B cell (primary cell): ENCODE data around the gene WNT3A. TPM values are rescaled to one million over a fixed set of nuclear protein-coding genes. Genes with fewer than 3 reads are reported as not detected.
A peak's percentile ranks its signal among the peaks of the same experiment; 100 is the strongest.

Source experiments
- ATAC-seq: fragments of 200-7000 bp; cut with Tn5 transposase; one replicate; pipeline ENCODE4 v1.10.0; 2021; ENCODE audit warnings: low read depth, mild to moderate bottlenecking, moderate number of reproducible peaks, moderate library complexity
- CTCF ChIA-PET: fragments of 350-600 bp; sonication (Branson Sonifier 250); formaldehyde crosslinking; loops from one replicate; lab custom pipeline; 2021; ENCODE audit warnings: antibody characterized with exemption, inconsistent platforms; lab: Charles Lee
- POLR2A ChIA-PET: fragments of 350-600 bp; sonication (Branson Sonifier 250); formaldehyde crosslinking; loops from one replicate; lab custom pipeline; 2021; ENCODE audit warnings: antibody characterized with exemption; lab: Charles Lee
- DNase-seq: peaks from one replicate; pipeline ENCODE4 v3.0.0; 2013
- H2AFZ ChIP-seq: 2 replicates; pipeline ENCODE4 v1.6.1; 2012; ENCODE audit warnings: mild to moderate bottlenecking, low read depth, low read length; ENCODE audit not compliant: insufficient read depth, poor library complexity, severe bottlenecking
- H3K27ac ChIP-seq, 2 donors: 1 replicate in 1 of 2; 2 replicates in 1 of 2; pipeline ENCODE4 v1.5.1; 2012 to 2013; ENCODE audit warnings: low read length in 2 of 2, mild to moderate bottlenecking in 2 of 2, moderate library complexity in 1 of 2
- H3K27me3 ChIP-seq, 4 experiments: fragments of 200-600 bp in 1 of 4; sonication (generic) in 1 of 4; replicated peaks in 1 of 4; 1 replicate in 2 of 4; 2 replicates in 2 of 4; pipeline versions ENCODE4 v1.6.1 to v1.7.0; 2013 to 2016; ENCODE audit warnings: low read length in 3 of 4, mild to moderate bottlenecking in 2 of 4, mixed read lengths in 1 of 4, moderate library complexity in 1 of 4; ENCODE audit not compliant: insufficient read depth in 4 of 4, control insufficient read depth in 3 of 4; ENCODE audit errors: control extremely low read depth in 1 of 4
- H3K36me3 ChIP-seq, 2 experiments: replicated peaks in 1 of 2; 1 replicate in 1 of 2; 2 replicates in 1 of 2; pipeline versions ENCODE4 v1.6.1 to v1.7.1; 2013; ENCODE audit warnings: low read length in 1 of 2; ENCODE audit not compliant: insufficient read depth in 2 of 2, control insufficient read depth in 1 of 2; ENCODE audit errors: control extremely low read depth in 1 of 2, extremely low read depth in 1 of 2
- H3K4me1 ChIP-seq, 2 donors: fragments of 200-600 bp in 1 of 2; sonication (generic) in 1 of 2; 1 replicate in 1 of 2; 2 replicates in 1 of 2; pipeline versions ENCODE4 v1.5.1 to v1.6.1; 2013 to 2017; ENCODE audit warnings: low read length in 2 of 2; ENCODE audit not compliant: control insufficient read depth in 2 of 2, insufficient read depth in 2 of 2
- H3K4me2 ChIP-seq: replicated peaks from 2 replicates; pipeline ENCODE3; 2012; ENCODE audit warnings: mild to moderate bottlenecking, low read depth, low read length; ENCODE audit not compliant: poor library complexity, severe bottlenecking
- H3K4me3 ChIP-seq, 5 experiments: fragments of 200-600 bp in 1 of 5; sonication (generic) in 1 of 5; 1 replicate in 3 of 5; 2 replicates in 2 of 5; pipeline versions ENCODE4 v1.5.1 to v1.7.0; 2011 to 2016; ENCODE audit warnings: low read length in 4 of 5, mild to moderate bottlenecking in 4 of 5, low read depth in 2 of 5, control low read depth in 1 of 5, moderate library complexity in 1 of 5; ENCODE audit not compliant: insufficient read depth in 1 of 5; ENCODE audit errors: control extremely low read depth in 1 of 5, extremely low read depth in 1 of 5
- H3K79me2 ChIP-seq: fragments of 200-600 bp; sonication (generic); one replicate; pipeline ENCODE4 v1.6.0; 2016; ENCODE audit warnings: low read length; ENCODE audit not compliant: control insufficient read depth, insufficient read depth
- H3K9ac ChIP-seq: fragments of 200-600 bp; sonication (generic); 2 replicates; pipeline ENCODE4 v1.6.1; 2017; ENCODE audit warnings: mild to moderate bottlenecking, low read length, moderate library complexity
- H3K9me3 ChIP-seq, 3 donors: one replicate each; pipeline versions ENCODE4 v1.6.1 to v1.7.1; 2013; ENCODE audit warnings: low read length in 2 of 3; ENCODE audit not compliant: control insufficient read depth in 2 of 3, insufficient read depth in 1 of 3; ENCODE audit errors: control extremely low read depth in 1 of 3
- H4K20me1 ChIP-seq: 2 replicates; pipeline ENCODE4 v1.6.0; 2012; ENCODE audit warnings: mild to moderate bottlenecking, low read length; ENCODE audit not compliant: insufficient read depth, control insufficient read depth, poor library complexity, severe bottlenecking
- H3K27ac Mint-ChIP-seq: one replicate; pipeline ENCODE4 v1.8.0; 2021; ENCODE audit warnings: mixed read lengths
- H3K27me3 Mint-ChIP-seq: one replicate; pipeline ENCODE4 v1.8.0; 2021; ENCODE audit warnings: mixed read lengths
- H3K4me1 Mint-ChIP-seq: one replicate; pipeline ENCODE4 v1.8.0; 2021; ENCODE audit warnings: mixed read lengths
- H3K4me3 Mint-ChIP-seq: one replicate; pipeline ENCODE4 v1.8.0; 2021; ENCODE audit warnings: mixed read lengths
- H3K9me3 Mint-ChIP-seq: one replicate; pipeline ENCODE4 v1.8.0; 2022; ENCODE audit warnings: mixed read lengths; ENCODE audit not compliant: insufficient read depth
- EZH2 ChIP-seq: IDR thresholded peaks from 2 replicates; pipeline ENCODE4 v1.6.1; 2012; ENCODE audit warnings: borderline replicate concordance, low read depth, mild to moderate bottlenecking, moderate library complexity, low read length; ENCODE audit not compliant: insufficient read depth, poor library complexity, severe bottlenecking
- WGBS: methylation state at CpG from one replicate; pipeline ENCODE4 v1.1.5; 2013; ENCODE audit warnings: missing lambda C conversion rate; ENCODE audit not compliant: insufficient coverage; 5-methylcytosine and 5-hydroxymethylcytosine counted together
- intact Hi-C: fragments of 100-400 bp; cut with micrococcal nuclease; formaldehyde crosslinking; loops from one replicate; pipeline ENCODE4 v1.10.0; 2022
- polyA plus RNA-seq: library from polyadenylated mRNA; depleted of rRNA; stranded (reverse); fragments of >200 nt; gene quantifications from 2 replicates; pipeline ENCODE4 v1.2.3, GENCODE V29; 2012
- total RNA-seq, 2 donors: library from RNA; stranded (reverse); fragments of 120-200 nt in 1 of 2; gene quantifications; 1 replicate in 1 of 2; 2 replicates in 1 of 2; pipeline versions ENCODE4 v1.2.3 to v1.2.4, GENCODE V29; 2013 to 2022
- TF ChIP-seq, protein P1 (sequence below): fragments of 200-600 bp; IDR thresholded peaks from one replicate; pipeline ENCODE4 v1.8.0; 2022; ENCODE audit warnings: antibody characterized with exemption, mild to moderate bottlenecking

Gene WNT3A
- total and polyA plus RNA-seq, 2 donors (not counting 1 experiment from before 2014, with no cell fraction given): 0.03 TPM; not detected in 1

DNA sequence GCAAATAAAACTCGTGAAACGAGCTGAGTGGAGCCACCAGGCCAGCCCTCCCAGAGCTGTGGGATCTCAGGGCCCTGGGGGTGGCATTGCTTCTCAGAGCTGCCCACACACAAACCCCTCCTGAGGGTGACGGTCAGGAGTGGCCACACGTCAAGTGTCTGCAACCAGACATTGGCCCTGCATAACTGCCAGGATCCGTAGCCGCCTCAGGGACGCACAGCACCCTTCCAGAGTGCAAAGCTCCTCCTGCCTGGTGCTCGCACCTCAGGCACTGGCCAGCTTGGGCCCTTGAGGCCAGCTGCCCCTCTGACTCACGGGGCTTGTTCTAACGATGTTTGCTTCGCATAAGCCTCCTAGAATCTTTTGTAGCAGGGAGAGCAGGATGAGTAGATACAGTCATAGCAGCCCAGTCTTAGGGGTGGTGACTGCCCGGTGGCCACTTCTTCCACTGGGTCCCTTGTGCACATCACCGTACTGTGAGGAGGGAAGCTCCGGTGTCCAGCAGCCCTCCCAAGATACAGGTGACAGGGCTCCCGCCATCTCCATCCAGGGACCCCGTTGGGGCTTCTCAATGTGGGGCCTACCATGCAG is 5.0 kb downstream of the WNT3A start:
- intact Hi-C loops: no loop called here

DNA sequence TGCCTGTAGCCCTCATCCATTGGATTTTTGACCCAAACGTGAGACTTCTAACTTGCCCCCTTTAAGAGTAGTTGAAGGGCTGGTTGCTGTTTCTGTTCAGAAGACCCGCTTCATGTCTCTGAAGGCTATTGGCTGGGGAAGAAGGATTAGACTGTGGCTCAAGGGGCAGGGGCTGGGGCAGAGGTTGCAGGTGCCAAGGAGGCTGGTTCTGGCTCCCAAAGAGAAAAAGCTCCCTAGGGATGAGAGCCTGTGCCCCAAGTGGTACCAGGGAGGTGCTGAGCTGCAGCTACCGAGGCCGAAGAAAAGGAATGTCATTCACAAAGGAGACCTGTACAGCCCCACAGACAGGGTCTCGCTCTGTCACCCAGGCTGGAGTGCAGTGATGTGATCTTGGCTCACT is 5.8 kb downstream of the WNT3A start:
- Histone ChIP-seq H2AFZ (no peak overlapping the region), H3K4me1 (peaks cover 29 to 30% of the 10 kb centered on the region in 2 donors), H4K20me1 (no peaks in the 10 kb centered on the region), H3K9ac (no peak overlapping the region), H3K4me3 (no peak overlapping the region), H3K79me2 (no peaks in the 10 kb centered on the region), H3K27ac (no peak overlapping the region), H3K4me2 (no peak overlapping the region), H3K36me3 (no peaks in the 10 kb centered on the region), H3K27me3 (peaks cover 0 to 26% (median 4%) of the 10 kb centered on the region in 4 experiments), H3K9me3 (peaks cover 0 to 8% (median 0%) of the 10 kb centered on the region in 3 donors)
- no peak for ATAC-seq
- TF ChIP-seq, protein P1, sequence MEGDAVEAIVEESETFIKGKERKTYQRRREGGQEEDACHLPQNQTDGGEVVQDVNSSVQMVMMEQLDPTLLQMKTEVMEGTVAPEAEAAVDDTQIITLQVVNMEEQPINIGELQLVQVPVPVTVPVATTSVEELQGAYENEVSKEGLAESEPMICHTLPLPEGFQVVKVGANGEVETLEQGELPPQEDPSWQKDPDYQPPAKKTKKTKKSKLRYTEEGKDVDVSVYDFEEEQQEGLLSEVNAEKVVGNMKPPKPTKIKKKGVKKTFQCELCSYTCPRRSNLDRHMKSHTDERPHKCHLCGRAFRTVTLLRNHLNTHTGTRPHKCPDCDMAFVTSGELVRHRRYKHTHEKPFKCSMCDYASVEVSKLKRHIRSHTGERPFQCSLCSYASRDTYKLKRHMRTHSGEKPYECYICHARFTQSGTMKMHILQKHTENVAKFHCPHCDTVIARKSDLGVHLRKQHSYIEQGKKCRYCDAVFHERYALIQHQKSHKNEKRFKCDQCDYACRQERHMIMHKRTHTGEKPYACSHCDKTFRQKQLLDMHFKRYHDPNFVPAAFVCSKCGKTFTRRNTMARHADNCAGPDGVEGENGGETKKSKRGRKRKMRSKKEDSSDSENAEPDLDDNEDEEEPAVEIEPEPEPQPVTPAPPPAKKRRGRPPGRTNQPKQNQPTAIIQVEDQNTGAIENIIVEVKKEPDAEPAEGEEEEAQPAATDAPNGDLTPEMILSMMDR: no peak
- TF ChIP-seq EZH2: no peak
- ChIA-PET POLR2A (no interaction called here), CTCF (interaction anchor here (1.5 kb wide), 1 partner anchor 13 kb away, joined by 4 read pairs; no protein-coding TSS in a partner anchor)
- DNase-seq: no peak
- intact Hi-C loops: no loop called here
- Mint-ChIP-seq H3K27me3 (peaks cover 25% of the 10 kb centered on the region), H3K27ac (no peak overlapping the region), H3K4me3 (no peak overlapping the region), H3K9me3 (no peaks in the 10 kb centered on the region), H3K4me1 (peaks cover 33% of the 10 kb centered on the region)
- WGBS: 96% methylated on average over 5 of the region's 5 CpGs

More for the DNA sequence above, 5.0 kb downstream of the WNT3A start:
- DNase-seq (no peak), ATAC-seq (no peak)
- Mint-ChIP-seq H3K27me3 (peaks cover 29% of the 10 kb centered on the region), H3K27ac (no peak overlapping the region), H3K4me1 (peaks cover 36% of the 10 kb centered on the region), H3K4me3 (no peak overlapping the region), H3K9me3 (no peaks in the 10 kb centered on the region)
- Histone ChIP-seq H4K20me1 (no peaks in the 10 kb centered on the region), H3K27ac (no peak overlapping the region), H3K4me1 (peaks cover 34% of the 10 kb centered on the region in 2 donors), H3K4me2 (no peak overlapping the region), H3K36me3 (no peaks in the 10 kb centered on the region), H3K79me2 (no peaks in the 10 kb centered on the region), H3K9ac (no peak overlapping the region), H3K27me3 (peaks cover 0 to 26% (median 4%) of the 10 kb centered on the region in 4 experiments), H2AFZ (peak overlapping the region; percentile 28), H3K9me3 (peaks cover 0 to 8% (median 0%) of the 10 kb centered on the region in 3 donors), H3K4me3 (no peak overlapping the region)
- ChIA-PET CTCF (interaction anchor here (1.5 kb wide), 1 partner anchor 13 kb away, joined by 4 read pairs; no protein-coding TSS in a partner anchor), POLR2A (no interaction called here)
- 88% methylated on average over 16 of the region's 16 CpGs for whole genome bisulfite sequencing
- TF ChIP-seq EZH2: no peak
- TF ChIP-seq, protein P1: no peak
